Adrenal gland (tissue), 12 donors: ENCODE data around the gene PPP1R12A. TPM values are rescaled to one million over a fixed set of nuclear protein-coding genes. Genes with fewer than 3 reads are reported as not detected.

ENCODE experiments used
- DNase-seq, 7 donors: peaks; one replicate each; pipeline ENCODE4 v3.0.0-alpha.2; 2019 to 2020
- H3K27ac ChIP-seq, 5 donors: fragments of 200-600 bp; sonication (generic) in 4 of 5; 1 replicate in 3 of 5; 2 replicates in 2 of 5; pipeline versions ENCODE4 v1.5.1 to v1.8.0; 2016 to 2020; ENCODE audit warnings: mild to moderate bottlenecking in 1 of 5
- H3K27me3 ChIP-seq: fragments of 200-600 bp; 2 replicates; pipeline ENCODE4 v1.8.0; 2021
- H3K36me3 ChIP-seq, 2 donors: fragments of 200-600 bp; replicated peaks in 1 of 2; 1 replicate in 1 of 2; 2 replicates in 1 of 2; pipeline versions ENCODE4 v1.5.1 to v1.8.0; 2018 to 2022
- H3K4me1 ChIP-seq, 2 donors: fragments of 200-600 bp; replicated peaks in 1 of 2; 1 replicate in 1 of 2; 2 replicates in 1 of 2; pipeline versions ENCODE4 v1.5.1 to v1.8.0; 2018 to 2021
- H3K4me3 ChIP-seq, 4 donors: fragments of 200-600 bp; sonication (generic) in 3 of 4; one replicate each; pipeline ENCODE4 v1.5.1; 2016 to 2018
- H3K9me3 ChIP-seq, 3 donors: fragments of 200-600 bp; sonication (generic) in 1 of 3; replicated peaks in 1 of 3; 1 replicate in 2 of 3; 2 replicates in 1 of 3; pipeline versions ENCODE4 v1.5.1 to v1.8.0; 2016 to 2021
- CTCF ChIP-seq, 6 experiments: fragments of 450-650 bp in 4 of 6; fragments of 200-600 bp in 2 of 6; sonication (generic) in 1 of 6; IDR thresholded peaks; 1 replicate in 5 of 6; 2 replicates in 1 of 6; pipeline versions ENCODE4 v1.5.1 to v1.8.0; 2016 to 2021; ENCODE audit warnings: antibody characterized with exemption in 6 of 6, mild to moderate bottlenecking in 2 of 6, moderate library complexity in 1 of 6
- POLR2A ChIP-seq, 2 donors: fragments of 450-650 bp; IDR thresholded peaks; one replicate each; pipeline ENCODE4 v1.6.1; 2017; ENCODE audit warnings: antibody characterized with exemption in 2 of 2, mild to moderate bottlenecking in 2 of 2, moderate library complexity in 1 of 2
- WGBS, 4 donors: extraction: QIAGEN DNeasy Blood & Tissue Kit in 2 of 4; methylation state at CpG; one replicate each; pipeline versions ENCODE4 v1.1.5 to v1.1.7; 2013 to 2017; 5-methylcytosine and 5-hydroxymethylcytosine counted together
- intact Hi-C, 2 donors: fragments of 100-400 bp; cut with DNase I; formaldehyde crosslinking; loops; one replicate each; pipeline versions ENCODE4 v1.14.1 to v1.15.0; 2022 to 2023
- polyA plus RNA-seq, 3 donors: library from polyadenylated mRNA; stranded (reverse); fragments of 200-250 nt in 2 of 3; fragments of 350-450 nt in 1 of 3; fragmentation: Illumina TruSeq in 1 of 3; extraction: RNeasy Lipid Tissue Mini Kit (QIAGEN cat#74804) in 1 of 3; gene quantifications; one replicate each; pipeline ENCODE4 v1.2.3, GENCODE V29; 2013 to 2014
- total RNA-seq, 9 donors: library from RNA; depleted of rRNA in 4 of 9; stranded (reverse); fragments of >200 nt in 4 of 9; fragments of 120-200 nt in 1 of 9; fragmentation: NEBNext Ultra II Directional in 1 of 9; extraction: Animal tissue kit (Norgen Biotek cat#: 25700) in 1 of 9; gene quantifications; one replicate each; pipeline versions ENCODE4 v1.1.0 to v1.2.4, GENCODE V29; 2013 to 2023
- donor health status: healthy with polysubstance abuse.
- donor health status: Bipolar disorder and iron deficiency.
- donor health status: DM: yes; HTN: yes; CAD: no.
- donor health status: DM: no; HTN: no; CAD: no.
- donor health status: DM: no; HTN: no; CAD: no.
- donor health status: DM: yes; HTN: yes; CAD: no.

Gene PPP1R12A
- total and polyA plus RNA-seq, 12 donors = 17.0 to 93.4 (median 50.0) TPM

- peaks cover 20 to 39% of the 10 kb centered on the region in 2 donors for H3K4me1 ChIP-seq
These were observed 1.2 kb downstream of the PPP1R12A start for GRCh38 chr12:79933532-79934264.

GRCh38 chr12:79933043-79933442, 1.9 kb downstream of the PPP1R12A start:
- Histone ChIP-seq H3K36me3 (no peaks in the 10 kb centered on the region), H3K9me3 (no peaks in the 10 kb centered on the region), H3K4me3 (peak overlapping the region in 1 of 4 donors; percentile 65), H3K4me1 (peaks cover 20 to 44% of the 10 kb centered on the region in 2 donors), H3K27ac (peak overlapping the region in 2 of 5 donors; percentile 86 to 96), H3K27me3 (no peaks in the 10 kb centered on the region)
- 64 to 80% (median 77%) methylated on average over 2 of the region's 2 CpGs for WGBS, 4 donors
- TF ChIP-seq POLR2A (IDR thresholded peaks at IDR 0.05) (no peak), CTCF (IDR thresholded peaks at IDR 0.05) (no peak)
- no peak for DNase-seq
- intact Hi-C loops = loop anchor here in 1 of 2 donors (5.0 to 10.0 kb wide), 2 partner anchors 46 to 128 kb away; no protein-coding TSS in a partner anchor

More at GRCh38 chr12:79933532-79934264, 1.2 kb downstream of the PPP1R12A start:
- H3K9me3 ChIP-seq = no peaks in the 10 kb centered on the region
- no peaks in the 10 kb centered on the region for H3K36me3 ChIP-seq
- H3K4me3 ChIP-seq = peak overlapping the region; percentile 64 to 99 (median 79)
- intact Hi-C loops = loop anchor here in 1 of 2 donors (5.0 to 10.0 kb wide), 2 partner anchors 46 to 129 kb away; no protein-coding TSS in a partner anchor
- 0 to 2% (median 1%) methylated on average over 15 of the region's 15 CpGs for WGBS, 4 donors
- DNase-seq = peak in 3 of 7 donors; percentile 17 to 25 (median 24)
- TF ChIP-seq POLR2A (IDR thresholded peaks at IDR 0.05) (no peak), CTCF (IDR thresholded peaks at IDR 0.05) (no peak)
- H3K27ac ChIP-seq = peak overlapping the region in 4 of 5 donors; percentile 86 to 98 (median 94)
- H3K27me3 ChIP-seq = no peaks in the 10 kb centered on the region

GRCh38 chr12:79932357-79932756, 2.5 kb downstream of the PPP1R12A start:
- Histone ChIP-seq H3K36me3 (no peaks in the 10 kb centered on the region), H3K27me3 (no peaks in the 10 kb centered on the region), H3K9me3 (no peaks in the 10 kb centered on the region), H3K4me1 (peaks cover 20 to 49% of the 10 kb centered on the region in 2 donors), H3K27ac (no peak overlapping the region), H3K4me3 (peak overlapping the region in 1 of 4 donors; percentile 65)
- DNase-seq = no peak
- intact Hi-C loops = loop anchor here in 1 of 2 donors (5.0 to 10.0 kb wide), 2 partner anchors 45 to 128 kb away; no protein-coding TSS in a partner anchor
- WGBS, 4 donors = 48 to 65% (median 52%) methylated on average over 5 of the region's 5 CpGs
- no peak for TF ChIP-seq POLR2A (IDR thresholded peaks at IDR 0.05)
- no peak for TF ChIP-seq CTCF (IDR thresholded peaks at IDR 0.05)

GRCh38 chr12:79929065-79929464, 5.8 kb downstream of the PPP1R12A start:
- no peak for TF ChIP-seq CTCF (IDR thresholded peaks at IDR 0.05)
- no peak for TF ChIP-seq POLR2A (IDR thresholded peaks at IDR 0.05)
- H3K27ac ChIP-seq = no peak overlapping the region
- no peaks in the 10 kb centered on the region for H3K27me3 ChIP-seq
- H3K36me3 ChIP-seq = no peaks in the 10 kb centered on the region
- no peaks in the 10 kb centered on the region for H3K9me3 ChIP-seq
- H3K4me1 ChIP-seq = peaks cover 14 to 36% of the 10 kb centered on the region in 2 donors
- no peak for DNase-seq
- no peak overlapping the region for H3K4me3 ChIP-seq
- 92 to 94% (median 93%) methylated on average over 10 of the region's 10 CpGs for WGBS, 4 donors
- intact Hi-C loops = no loop called here
